DLD1 (cell line): ENCODE measurements around the gene DNTTIP2.
"Not testable (repeated sequence)": the region's sequence is repeated elsewhere in the genome, so short reads cannot be mapped to it uniquely, and the experiment has no call there.

Experiments used
- in situ Hi-C: cut with HindIII; loops from 2 replicates; pipeline ENCODE4 v1.10.0; 2017; ENCODE audit warnings: low sequenced_read_pairs

DNTTIP2 gene

GRCh38 chr1:93876244-93876643 lies 2.8 kb downstream of the DNTTIP2 start:
- in situ Hi-C loops: no loop called here

- in situ Hi-C loops: no loop called here
These were observed 4.9 kb downstream of the DNTTIP2 start for GRCh38 chr1:93874025-93874651.

GRCh38 chr1:93871366-93871765 lies 7.6 kb downstream of the DNTTIP2 start:
- in situ Hi-C loops: no loop called here

GRCh38 chr1:93869653-93870052 lies 9.4 kb downstream of the DNTTIP2 start:
- in situ Hi-C loops: no loop called here

- in situ Hi-C loops: not testable (repeated sequence)
These were observed 10.5 kb downstream of the DNTTIP2 start for GRCh38 chr1:93868492-93868891.

DNA sequence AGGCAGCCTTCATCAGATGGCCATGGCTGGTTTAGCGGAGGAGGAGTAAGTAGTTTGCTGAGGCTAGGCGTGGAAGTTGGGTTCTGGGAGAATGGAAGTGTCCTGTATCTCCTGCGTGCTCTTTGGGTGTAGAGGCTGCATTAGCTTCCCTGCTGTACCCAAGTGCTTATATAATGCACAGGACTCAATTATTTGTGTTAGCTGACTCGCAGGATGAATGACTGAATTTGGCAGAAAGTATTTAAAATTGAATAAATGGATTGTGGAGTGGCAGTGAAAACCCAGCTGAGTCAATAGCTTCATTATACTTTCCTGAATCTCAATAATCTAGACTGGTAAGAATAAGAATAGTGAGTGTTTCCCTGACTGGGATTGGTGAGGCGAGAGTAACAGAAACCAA lies 13.8 kb downstream of the DNTTIP2 start:
- in situ Hi-C loops: no loop called here

DNA sequence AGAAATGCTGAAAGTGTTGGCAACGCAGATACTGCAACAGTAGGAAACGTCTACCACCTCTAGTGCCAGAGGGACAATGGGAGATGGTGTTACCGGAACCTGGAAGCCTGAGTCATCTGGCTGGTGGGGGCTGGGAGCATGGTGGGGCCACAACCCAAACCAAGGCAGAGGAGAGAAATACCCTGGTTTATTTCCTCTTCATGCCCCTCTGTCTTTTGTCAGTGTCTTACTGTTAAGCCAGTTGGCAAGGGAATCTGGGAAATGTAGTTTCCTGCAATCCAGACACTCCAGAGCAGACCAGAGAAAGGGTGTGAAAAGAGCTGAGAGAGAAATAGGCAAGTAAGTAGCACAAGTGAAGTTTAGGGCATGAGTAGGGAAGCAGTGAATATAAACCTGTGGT lies 14.8 kb downstream of the DNTTIP2 start:
- in situ Hi-C loops: no loop called here

DNA sequence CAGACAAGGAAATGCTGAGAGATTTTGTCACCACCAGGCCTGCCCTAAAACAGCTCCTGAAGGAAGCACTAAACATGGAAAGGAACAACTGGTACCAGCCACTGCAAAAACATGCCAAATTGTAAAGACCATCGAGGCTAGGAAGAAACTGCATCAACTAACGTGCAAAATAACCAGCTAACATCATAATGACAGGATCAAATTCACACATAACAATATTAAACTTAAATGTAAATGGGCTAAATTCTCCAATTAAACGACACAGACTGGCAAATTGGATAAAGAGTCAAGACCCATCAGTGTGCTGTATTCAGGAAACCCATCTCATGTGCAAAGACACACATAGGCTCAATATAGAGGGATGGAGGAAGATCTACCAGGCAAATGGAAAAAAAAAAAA lies 21.4 kb downstream of the DNTTIP2 start:
- in situ Hi-C loops: not testable (repeated sequence)

DNA sequence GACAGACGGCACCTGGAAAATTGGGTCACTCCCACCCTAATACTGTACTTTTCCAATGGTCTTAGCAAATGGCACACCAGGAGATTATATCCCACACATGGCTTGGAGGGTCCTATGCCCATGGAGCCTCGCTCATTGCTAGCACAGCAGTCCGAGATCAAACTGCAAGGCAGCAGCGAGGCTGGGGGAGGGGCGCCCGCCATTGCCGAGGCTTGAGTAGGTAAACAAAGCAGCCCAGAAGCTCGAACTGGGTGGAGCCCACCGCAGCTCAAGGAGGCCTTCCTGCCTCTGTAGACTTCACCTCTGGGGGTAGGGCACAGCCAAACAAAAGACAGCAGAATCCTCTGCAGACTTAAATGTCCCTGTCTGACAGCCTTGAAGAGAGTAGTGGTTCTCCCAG lies 23.0 kb downstream of the DNTTIP2 start:
- in situ Hi-C loops: not testable (repeated sequence)

- in situ Hi-C loops: no loop called here
These were observed 25.1 kb downstream of the DNTTIP2 start for GRCh38 chr1:93853940-93854339.

DNA sequence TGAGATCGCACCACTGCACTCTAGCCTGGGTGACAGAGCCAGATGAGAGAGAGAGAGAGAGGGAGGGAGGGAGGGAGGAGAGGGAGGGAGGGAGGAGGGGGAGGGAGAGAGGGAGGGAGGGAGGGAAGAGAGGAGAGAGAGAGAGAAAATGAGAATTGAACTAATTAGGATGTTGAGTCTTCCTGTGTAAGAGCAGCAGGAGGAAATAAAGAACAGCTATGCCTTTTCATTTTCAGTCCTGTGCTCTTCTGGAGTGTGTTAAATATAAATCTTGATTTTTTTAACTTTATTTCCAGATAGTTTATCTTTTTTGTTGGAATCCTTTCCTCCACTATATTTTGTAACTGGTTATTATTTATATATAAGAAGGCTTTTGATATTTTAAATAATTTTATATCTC lies 27.1 kb downstream of the DNTTIP2 start:
- in situ Hi-C loops: no loop called here

DNA sequence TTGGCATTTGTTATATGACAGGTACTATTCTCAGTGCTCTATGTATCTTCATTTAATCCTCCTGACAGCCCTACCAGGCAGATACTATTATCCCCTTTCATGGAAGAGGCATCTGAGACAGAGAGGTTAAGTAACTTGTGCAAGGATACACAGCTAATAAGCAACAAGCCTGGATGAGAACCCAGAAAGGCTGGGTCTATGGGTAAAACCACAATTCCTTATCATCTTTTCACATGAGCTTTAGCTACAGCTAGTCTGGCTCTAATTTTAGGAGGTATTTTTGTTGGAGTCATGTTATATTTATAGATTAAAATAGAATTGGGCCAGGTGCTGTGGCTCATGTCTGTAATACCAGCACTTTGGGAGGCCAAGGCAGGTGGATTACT lies 27.7 kb downstream of the DNTTIP2 start:
- in situ Hi-C loops: no loop called here

- in situ Hi-C loops: not testable (repeated sequence)
These were observed 28.2 kb downstream of the DNTTIP2 start for GRCh38 chr1:93850687-93851326.

GRCh38 chr1:93848350-93848883 lies 30.6 kb downstream of the DNTTIP2 start:
- in situ Hi-C loops: no loop called here

GRCh38 chr1:93847811-93848288 lies 31.2 kb downstream of the DNTTIP2 start:
- in situ Hi-C loops: no loop called here

DNA sequence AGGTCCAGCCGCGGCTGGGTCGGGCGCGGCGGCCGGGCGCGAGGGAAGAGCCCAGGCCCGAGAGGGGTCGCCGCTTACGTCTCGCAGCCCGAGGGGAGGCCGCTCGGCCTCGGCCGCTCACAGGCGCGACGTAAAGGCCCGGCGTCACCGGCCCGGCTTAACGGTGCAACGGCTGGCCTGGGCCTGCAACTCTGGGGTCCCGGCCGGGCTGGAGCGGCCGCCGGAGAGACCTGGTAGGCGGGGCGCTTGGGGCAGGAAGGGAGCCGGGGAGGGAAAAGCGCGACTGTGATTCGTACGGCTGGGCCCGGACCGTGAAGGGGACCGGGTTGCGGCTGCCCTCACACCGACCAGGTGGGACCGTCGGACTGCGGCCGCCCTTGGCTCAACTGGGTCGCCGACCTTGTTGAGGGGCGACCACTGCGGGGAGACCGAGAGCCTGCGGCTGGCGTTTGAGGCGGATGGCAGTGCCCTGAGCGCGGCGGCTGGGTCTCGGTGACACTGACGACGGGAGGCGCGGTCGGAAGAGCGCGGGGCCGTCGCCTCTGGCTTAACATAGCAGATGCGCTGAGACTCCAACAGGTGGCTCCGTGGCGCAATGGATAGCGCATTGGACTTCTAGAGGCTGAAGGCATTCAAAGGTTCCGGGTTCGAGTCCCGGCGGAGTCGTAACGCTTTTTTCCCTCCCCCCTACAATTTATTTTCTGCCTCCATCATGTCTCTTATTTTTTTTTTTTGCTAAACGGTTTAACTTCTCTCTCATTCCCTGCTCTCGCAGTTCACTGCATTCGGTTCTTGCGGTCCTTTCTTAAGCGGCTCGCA lies 31.8 kb downstream of the DNTTIP2 start:
- in situ Hi-C loops: no loop called here

DNA sequence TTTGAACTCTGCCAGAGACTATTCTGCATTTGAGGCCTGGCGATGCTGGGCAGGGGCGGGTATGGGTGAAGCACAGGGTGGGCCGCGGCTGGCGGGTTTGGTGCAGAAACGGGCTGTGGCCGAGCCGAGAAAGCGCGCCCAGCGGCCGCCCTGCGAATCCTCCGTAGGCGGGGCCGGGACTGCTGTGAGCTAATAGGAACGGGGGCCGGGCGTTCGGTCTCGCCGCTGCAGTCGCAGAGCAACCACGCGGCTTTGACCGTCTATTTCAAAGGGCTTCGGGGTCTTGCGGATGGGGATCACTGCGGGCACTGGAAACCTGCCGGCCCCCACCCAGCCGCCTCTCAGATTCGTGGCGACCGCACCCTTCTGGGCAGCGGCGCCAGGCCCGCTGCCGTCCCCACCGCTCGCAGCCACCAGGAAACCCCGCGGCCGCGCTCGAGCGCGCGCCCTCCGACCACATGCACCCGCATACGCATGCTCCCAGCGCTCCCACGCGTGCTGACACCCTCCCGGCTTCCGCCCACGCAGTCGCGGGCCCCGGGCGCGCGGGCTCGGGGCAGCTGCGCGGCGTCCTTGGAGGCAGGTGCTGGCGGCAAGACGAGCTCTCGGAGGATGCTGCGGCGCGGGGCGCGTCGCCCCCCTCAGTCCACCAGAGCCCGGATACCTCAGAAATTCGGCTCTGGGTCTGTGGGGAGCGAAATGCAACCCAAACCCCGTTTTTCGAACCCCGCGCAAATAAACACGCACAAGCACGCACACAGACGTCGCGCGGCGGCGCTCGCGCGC lies 32.6 kb downstream of the DNTTIP2 start:
- in situ Hi-C loops: no loop called here

DNA sequence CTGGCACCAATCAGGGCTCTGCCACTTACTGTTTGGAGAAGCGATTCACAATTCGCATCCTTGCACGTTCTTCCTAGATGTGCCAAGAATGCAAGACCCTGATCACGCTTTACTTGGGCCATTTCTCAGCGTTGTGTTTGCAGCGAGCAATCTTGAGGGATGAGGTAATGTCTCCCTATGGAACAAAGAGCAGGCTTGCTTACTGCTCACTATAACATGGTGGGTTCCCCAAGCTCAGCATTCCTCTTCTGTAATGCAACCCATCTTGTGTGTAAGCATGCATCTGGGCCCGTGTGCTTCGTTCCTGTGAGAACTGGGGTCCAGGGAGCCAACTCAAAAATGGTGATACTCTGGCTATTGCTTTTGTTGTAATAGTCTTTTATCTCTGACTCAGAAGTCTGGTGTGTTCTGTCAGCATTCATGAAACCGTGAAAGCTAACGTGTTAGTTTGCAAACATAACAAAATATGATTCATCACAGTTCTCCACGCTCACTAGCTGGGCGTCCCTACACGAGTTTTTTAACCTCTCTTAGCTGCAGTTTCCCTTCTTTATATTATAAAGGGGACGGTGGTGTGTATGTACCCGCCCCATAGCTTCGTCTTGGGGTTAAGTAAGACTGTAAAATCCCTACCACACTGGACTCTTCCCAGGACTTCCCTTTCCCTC lies 33.3 kb downstream of the DNTTIP2 start:
- in situ Hi-C loops: no loop called here

DNA sequence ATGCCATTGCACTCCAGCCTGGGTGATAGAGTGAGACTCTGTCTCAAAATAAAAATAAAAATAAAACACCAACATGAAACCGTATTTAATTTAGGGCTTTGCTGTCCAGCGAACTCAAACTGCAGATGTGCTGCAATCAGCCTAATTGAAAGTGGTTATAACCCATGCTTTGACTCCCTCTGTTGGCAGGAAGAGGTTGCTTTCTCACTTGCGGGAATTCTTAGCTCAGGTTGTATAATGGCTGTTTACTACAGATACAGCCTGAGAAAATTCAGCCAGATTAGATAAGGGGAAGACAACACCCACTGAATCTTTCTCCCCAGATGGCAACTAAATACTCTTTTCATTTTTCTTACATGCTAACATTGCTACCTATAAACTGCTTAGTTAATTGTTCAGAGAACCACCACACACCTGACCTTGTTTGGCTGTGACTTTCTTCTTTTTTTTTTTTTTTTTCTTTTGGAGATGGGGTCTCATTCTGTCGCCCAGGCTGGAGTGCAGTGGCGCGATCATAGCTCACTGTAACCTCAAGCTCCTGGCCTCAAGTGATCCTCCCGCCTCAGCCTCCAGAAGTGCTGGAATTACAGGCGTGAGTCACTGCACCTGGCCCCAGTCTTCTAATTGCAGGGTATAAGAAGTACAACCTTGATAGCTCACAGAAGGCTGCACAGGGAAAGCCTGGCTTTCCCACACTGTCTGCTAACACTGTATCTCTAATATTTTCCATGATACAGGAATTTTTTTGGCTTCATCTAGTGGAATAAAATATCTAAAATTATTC lies 34.6 kb downstream of the DNTTIP2 start:
- in situ Hi-C loops: no loop called here
